Astrocyte (in vitro differentiated cells and primary cell): ENCODE results near the gene DHX38.

Experiments used
- CTCF ChIP-seq: IDR thresholded peaks from 2 replicates; pipeline ENCODE4 v1.5.1; 2011; ENCODE audit warnings: low read depth, mild to moderate bottlenecking, inconsistent platforms, low read length, moderate library complexity; ENCODE audit not compliant: insufficient read depth
- EZH2 ChIP-seq: IDR thresholded peaks from 2 replicates; pipeline ENCODE4 v1.6.1; 2012; ENCODE audit warnings: mild to moderate bottlenecking, low read length, inconsistent platforms; ENCODE audit not compliant: insufficient read depth

GRCh38 chr16:72094266-72094610 lies 591 bp downstream of the DHX38 start:
- TF ChIP-seq CTCF (no peak), EZH2 (no peak)
